GM18508 (cell line): ENCODE results near the gene DBX2.
"Not testable (repeated sequence)": the region's sequence is repeated elsewhere in the genome, so short reads cannot be mapped to it uniquely, and the experiment has no call there.

Experiments used
- ATAC-seq: cut with Tn5 transposase; IDR thresholded peaks from one replicate; pipeline ENCODE4 v1.9.1; 2021; ENCODE audit warnings: moderate number of reproducible peaks; ENCODE audit not compliant: insufficient read depth, unreplicated experiment

DBX2 gene

GRCh38 chr12:45014396-45014795 lies 36.5 kb downstream of the DBX2 start:
- ATAC-seq = no peak

GRCh38 chr12:45012749-45013148 lies 38.1 kb downstream of the DBX2 start:
- ATAC-seq = no peak

GRCh38 chr12:45010059-45010458 lies 40.8 kb downstream of the DBX2 start:
- ATAC-seq = no peak

DNA sequence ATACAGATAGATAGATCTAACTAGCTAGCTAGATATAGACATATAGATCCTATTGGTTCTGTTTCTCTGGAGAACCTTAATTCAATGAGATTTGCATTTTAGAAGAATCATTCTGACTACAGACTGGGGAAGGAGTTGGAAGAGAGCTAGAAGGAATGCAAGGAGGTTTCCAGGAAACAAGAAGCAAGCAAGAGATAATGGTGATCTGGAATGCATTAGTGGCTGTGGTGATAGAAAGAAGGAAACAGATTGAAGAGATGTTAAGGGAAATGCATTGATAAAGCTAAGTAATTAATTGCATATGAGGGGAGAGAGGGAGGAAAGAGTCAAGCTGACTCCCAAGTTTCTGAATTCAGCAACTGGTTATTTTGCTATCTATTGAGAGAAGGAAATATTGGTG lies 42.7 kb downstream of the DBX2 start:
- no peak for ATAC-seq

DNA sequence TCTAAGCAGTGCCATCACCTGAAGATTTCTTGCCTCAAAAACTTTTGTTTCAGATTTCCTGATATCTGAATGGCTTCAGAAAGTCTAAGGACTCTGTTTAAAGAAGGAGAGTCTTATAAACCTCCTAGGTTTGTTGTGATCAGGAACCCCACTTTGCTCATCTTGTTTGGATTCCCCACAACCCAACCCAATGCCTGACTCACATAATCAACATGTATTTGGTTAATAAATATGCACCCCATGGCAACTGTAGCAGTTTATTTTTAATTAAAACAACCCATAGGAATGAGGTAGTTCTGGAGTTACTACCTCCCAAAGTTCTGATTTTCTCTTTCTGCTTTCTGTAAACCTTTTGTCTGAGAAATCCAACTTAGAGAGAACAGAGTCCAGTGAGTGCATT lies 51.5 kb downstream of the DBX2 start:
- no peak for ATAC-seq

DNA sequence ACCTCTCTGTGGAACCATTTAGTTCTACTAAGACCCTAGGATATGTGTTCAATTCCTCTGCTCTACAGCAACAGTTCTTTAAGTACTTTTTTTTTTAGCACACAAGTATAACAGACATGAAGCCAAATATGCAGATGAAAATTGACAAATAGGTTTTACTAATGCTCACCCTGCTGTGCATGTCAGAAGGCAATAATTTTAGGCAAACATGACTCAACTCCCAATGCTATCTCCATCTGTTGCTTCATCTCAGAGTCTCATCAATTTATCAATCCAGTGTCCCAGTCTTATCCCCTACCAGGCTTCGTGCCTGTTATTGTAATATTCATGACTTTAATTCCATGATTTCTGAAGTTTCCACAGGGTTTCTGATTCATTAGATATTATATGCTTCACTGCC lies 57.7 kb downstream of the DBX2 start:
- no peak for ATAC-seq

DNA sequence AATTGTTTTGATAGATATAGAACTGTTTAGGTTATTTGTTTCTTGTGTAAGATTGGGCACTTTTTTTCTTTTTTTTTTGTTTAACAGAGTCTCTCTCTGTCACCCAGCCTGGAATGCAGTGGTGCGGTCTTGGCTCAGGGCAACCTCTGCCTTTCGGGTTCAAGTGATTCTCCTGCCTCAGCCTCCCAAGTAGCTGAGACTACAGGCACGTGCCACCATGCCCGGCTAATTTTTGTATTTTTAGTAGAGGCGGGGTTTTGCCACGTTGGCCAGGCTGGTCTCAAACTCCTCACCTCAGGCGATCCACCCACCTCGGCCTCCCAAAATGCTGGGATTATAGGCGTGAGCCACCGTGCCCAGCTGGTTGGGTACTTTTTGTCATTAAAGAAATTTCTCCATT lies 66.0 kb downstream of the DBX2 start:
- ATAC-seq = not testable (repeated sequence)

DNA sequence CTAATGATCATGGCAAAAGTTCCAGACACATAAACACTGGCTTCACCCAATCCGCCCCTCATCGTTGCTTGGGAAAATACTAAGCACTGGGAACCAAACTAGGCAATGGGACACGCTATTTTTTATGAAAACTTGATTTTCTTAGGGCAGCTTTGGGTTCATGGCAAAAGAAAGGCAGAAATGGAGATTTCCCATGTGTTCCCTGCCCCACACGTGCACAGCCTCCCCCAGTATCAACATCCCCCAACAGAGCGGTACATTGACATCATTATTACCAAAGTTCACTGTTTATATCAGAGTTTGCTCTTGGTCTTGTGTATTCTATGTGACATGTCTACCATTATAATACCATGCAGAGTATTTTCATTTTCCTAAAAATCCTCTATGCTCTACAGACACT lies 71.0 kb downstream of the DBX2 start:
- no peak for ATAC-seq

GRCh38 chr12:44976246-44976645 lies 74.7 kb downstream of the DBX2 start:
- ATAC-seq = no peak

DNA sequence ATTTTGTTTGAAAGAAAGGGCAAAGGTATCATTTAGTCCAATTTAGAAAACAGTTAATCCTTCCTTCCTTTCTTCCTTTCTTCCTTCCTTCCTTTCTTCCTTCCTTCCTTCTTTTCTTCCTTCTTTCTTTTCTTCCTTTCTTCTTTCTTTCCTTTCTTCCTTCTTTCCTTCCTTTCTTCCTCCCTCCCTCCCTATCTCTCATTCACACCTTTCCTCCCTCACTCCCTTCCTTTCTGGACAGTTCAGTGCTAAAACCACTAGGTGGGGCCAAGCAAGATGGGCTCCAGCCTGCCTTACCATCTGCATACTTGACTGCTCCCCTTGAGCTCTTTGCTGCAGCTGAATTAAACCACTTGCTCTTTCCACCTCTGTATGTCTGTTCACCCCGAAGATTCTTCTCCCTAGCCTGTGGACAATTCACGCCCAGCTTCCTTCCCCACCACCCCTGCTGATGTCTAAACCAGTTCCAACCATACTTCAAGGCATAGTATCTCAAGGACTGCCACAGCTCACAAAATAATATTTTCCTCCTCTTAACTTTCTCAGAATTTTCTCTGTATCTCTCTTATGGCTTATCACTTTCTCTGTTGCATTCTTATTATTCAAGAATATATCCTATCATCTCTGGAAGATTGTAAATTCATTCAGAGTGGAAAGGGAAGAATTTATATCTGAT lies 78.0 kb downstream of the DBX2 start:
- ATAC-seq = no peak

GRCh38 chr12:44968965-44969364 lies 81.9 kb downstream of the DBX2 start:
- ATAC-seq = no peak
